Measurements from ENCODE around the gene LINC00305.

GRCh38 chr18:64111950-64112349, 36.9 kb downstream of the LINC00305 start:
- TF ChIP-seq, protein P1, sequence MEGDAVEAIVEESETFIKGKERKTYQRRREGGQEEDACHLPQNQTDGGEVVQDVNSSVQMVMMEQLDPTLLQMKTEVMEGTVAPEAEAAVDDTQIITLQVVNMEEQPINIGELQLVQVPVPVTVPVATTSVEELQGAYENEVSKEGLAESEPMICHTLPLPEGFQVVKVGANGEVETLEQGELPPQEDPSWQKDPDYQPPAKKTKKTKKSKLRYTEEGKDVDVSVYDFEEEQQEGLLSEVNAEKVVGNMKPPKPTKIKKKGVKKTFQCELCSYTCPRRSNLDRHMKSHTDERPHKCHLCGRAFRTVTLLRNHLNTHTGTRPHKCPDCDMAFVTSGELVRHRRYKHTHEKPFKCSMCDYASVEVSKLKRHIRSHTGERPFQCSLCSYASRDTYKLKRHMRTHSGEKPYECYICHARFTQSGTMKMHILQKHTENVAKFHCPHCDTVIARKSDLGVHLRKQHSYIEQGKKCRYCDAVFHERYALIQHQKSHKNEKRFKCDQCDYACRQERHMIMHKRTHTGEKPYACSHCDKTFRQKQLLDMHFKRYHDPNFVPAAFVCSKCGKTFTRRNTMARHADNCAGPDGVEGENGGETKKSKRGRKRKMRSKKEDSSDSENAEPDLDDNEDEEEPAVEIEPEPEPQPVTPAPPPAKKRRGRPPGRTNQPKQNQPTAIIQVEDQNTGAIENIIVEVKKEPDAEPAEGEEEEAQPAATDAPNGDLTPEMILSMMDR (IDR thresholded peaks at IDR 0.05; ENCODE audit: low read depth, low read length), result no peak
- TF ChIP-seq, protein P2, sequence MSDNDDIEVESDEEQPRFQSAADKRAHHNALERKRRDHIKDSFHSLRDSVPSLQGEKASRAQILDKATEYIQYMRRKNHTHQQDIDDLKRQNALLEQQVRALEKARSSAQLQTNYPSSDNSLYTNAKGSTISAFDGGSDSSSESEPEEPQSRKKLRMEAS (IDR thresholded peaks at IDR 0.05; ENCODE audit: low read depth, low read length), result no peak
- TF ChIP-seq POLR2A (IDR thresholded peaks at IDR 0.05; ENCODE audit: extremely low read depth, insufficient read length), result no peak

Measured in NB4 (cell line).